Measurements from ENCODE around the gene LTBP1. TPM values are rescaled to one million over a fixed set of nuclear protein-coding genes. Genes with fewer than 3 reads are reported as not detected.

LTBP1 gene
- total RNA-seq, 1 donor from 2014 or later = 43.9 TPM

- no peak overlapping the region for H3K4me3 ChIP-seq (ENCODE audit: low read depth, low read length)
- DNase-seq (ENCODE audit: low read depth) = no peak
- no peak for TF ChIP-seq CTCF (conservative IDR thresholded peaks at IDR 0.05; ENCODE audit: low read depth, low read length)
These were observed 46.3 kb downstream of the LTBP1 start for GRCh38 chr2:32993005-32993539.

- no peak for DNase-seq (ENCODE audit: low read depth)
- no peak for TF ChIP-seq CTCF (conservative IDR thresholded peaks at IDR 0.05; ENCODE audit: low read depth, low read length)
- H3K4me3 ChIP-seq (ENCODE audit: low read depth, low read length) = no peak overlapping the region
These were observed 51.0 kb downstream of the LTBP1 start for GRCh38 chr2:32997705-32998104.

GRCh38 chr2:33000986-33001385 is 54.2 kb downstream of the LTBP1 start:
- no peak for TF ChIP-seq CTCF (conservative IDR thresholded peaks at IDR 0.05; ENCODE audit: low read depth, low read length)
- no peak for DNase-seq (ENCODE audit: low read depth)
- no peak overlapping the region for H3K4me3 ChIP-seq (ENCODE audit: low read depth, low read length)

GRCh38 chr2:33001823-33002222 is 55.1 kb downstream of the LTBP1 start:
- no peak overlapping the region for H3K4me3 ChIP-seq (ENCODE audit: low read depth, low read length)
- no peak for DNase-seq (ENCODE audit: low read depth)
- no peak for TF ChIP-seq CTCF (conservative IDR thresholded peaks at IDR 0.05; ENCODE audit: low read depth, low read length)

- no peak overlapping the region for H3K4me3 ChIP-seq (ENCODE audit: low read depth, low read length)
- no peak for TF ChIP-seq CTCF (conservative IDR thresholded peaks at IDR 0.05; ENCODE audit: low read depth, low read length)
- DNase-seq (ENCODE audit: low read depth) = no peak
These were observed 56.1 kb downstream of the LTBP1 start for GRCh38 chr2:33002863-33003262.

- no peak overlapping the region for H3K4me3 ChIP-seq (ENCODE audit: low read depth, low read length)
- no peak for TF ChIP-seq CTCF (conservative IDR thresholded peaks at IDR 0.05; ENCODE audit: low read depth, low read length)
- DNase-seq (ENCODE audit: low read depth) = no peak
These were observed 58.3 kb downstream of the LTBP1 start for GRCh38 chr2:33005057-33005456.

GRCh38 chr2:33008716-33009115 is 62.0 kb downstream of the LTBP1 start:
- TF ChIP-seq CTCF (conservative IDR thresholded peaks at IDR 0.05; ENCODE audit: low read depth, low read length) = no peak
- no peak for DNase-seq (ENCODE audit: low read depth)
- H3K4me3 ChIP-seq (ENCODE audit: low read depth, low read length) = no peak overlapping the region
